HepG2 (cell line): ENCODE data around the gene LDB3. TPM values are rescaled to one million over a fixed set of nuclear protein-coding genes. Genes with fewer than 3 reads are reported as not detected.

ENCODE experiments used
- ARID3A ChIP-seq: IDR thresholded peaks from 2 replicates; pipeline ENCODE4 v1.6.1; 2012; ENCODE audit warnings: low read depth, low read length, improper control_type of control experiment
- ARID5B ChIP-seq: IDR thresholded peaks from 2 replicates; pipeline ENCODE4 v1.4.0; 2020; ENCODE audit warnings: mild to moderate bottlenecking, missing genetic modification reagents
- GATA4 ChIP-seq: sonication (generic); IDR thresholded peaks from 2 replicates; pipeline ENCODE4 v1.6.1; 2016; ENCODE audit warnings: antibody characterized with exemption, low read depth, borderline replicate concordance
- POGK ChIP-seq: sonication (generic); formaldehyde crosslinking; conservative IDR thresholded peaks from 2 replicates; pipeline ENCODE4 v1.8.0; 2022; ENCODE audit warnings: mild to moderate bottlenecking, moderate library complexity, missing genetic modification reagents
- ZFX ChIP-seq: sonication (generic); formaldehyde crosslinking; IDR thresholded peaks from 2 replicates; pipeline ENCODE4 v1.4.0; 2020; ENCODE audit warnings: mild to moderate bottlenecking, low read depth, missing genetic modification reagents, moderate library complexity
- ZMYM3 ChIP-seq: sonication (generic); formaldehyde crosslinking; IDR thresholded peaks from 2 replicates; pipeline ENCODE4 v1.5.1; 2020; ENCODE audit warnings: mild to moderate bottlenecking, missing genetic modification reagents
- polyA plus RNA-seq, 8 experiments: library from polyadenylated mRNA; depleted of rRNA in 3 of 8; stranded (reverse) in 7 of 8; unstranded in 1 of 8; fragments of >200 nt; fragmentation: Illumina TruSeq in 4 of 8; extraction: Trizol in 4 of 8; gene quantifications; 2 replicates each; pipeline versions ENCODE4 v1.2.1 to v1.2.3, GENCODE V29; 2011 to 2016; ENCODE audit warnings: low read depth in 4 of 8, missing spikeins in 1 of 8, mixed read lengths in 1 of 8; ENCODE audit not compliant: insufficient read depth in 1 of 8
- total RNA-seq, 5 experiments: library from RNA; depleted of rRNA; stranded (reverse); fragments of >200 nt; fragmentation: Illumina TruSeq; extraction: Trizol; gene quantifications; 2 replicates each; pipeline ENCODE4 v1.2.3, GENCODE V29; 2016; ENCODE audit warnings: low read depth in 1 of 5

The LDB3 gene
- total and polyA plus RNA-seq, 2 of the 13 experiments (the other 11 are each of a cell fraction or from before 2014, with no cell fraction given): not detected

GRCh38 chr10:86712317-86712707 lies 44.0 kb downstream of the LDB3 start (continued):
- TF ChIP-seq GATA4 (no peak), ZFX (no peak), ARID5B (CRISPR knock-in tag) (no peak), POGK (CRISPR knock-in tag) (no peak), ZMYM3 (CRISPR knock-in tag) (0 out of 2 replicates have a peak, but pooled peaks have one; percentile 47), ARID3A (no peak)
